HG03469 (cell line): ENCODE data around the gene MRPL33.

Source experiments
- ATAC-seq: cut with Tn5 transposase; IDR thresholded peaks from one replicate; pipeline ENCODE4 v1.9.1; 2021; ENCODE audit warnings: mild to moderate bottlenecking, moderate library complexity, moderate number of reproducible peaks; ENCODE audit not compliant: unreplicated experiment

The MRPL33 gene

DNA sequence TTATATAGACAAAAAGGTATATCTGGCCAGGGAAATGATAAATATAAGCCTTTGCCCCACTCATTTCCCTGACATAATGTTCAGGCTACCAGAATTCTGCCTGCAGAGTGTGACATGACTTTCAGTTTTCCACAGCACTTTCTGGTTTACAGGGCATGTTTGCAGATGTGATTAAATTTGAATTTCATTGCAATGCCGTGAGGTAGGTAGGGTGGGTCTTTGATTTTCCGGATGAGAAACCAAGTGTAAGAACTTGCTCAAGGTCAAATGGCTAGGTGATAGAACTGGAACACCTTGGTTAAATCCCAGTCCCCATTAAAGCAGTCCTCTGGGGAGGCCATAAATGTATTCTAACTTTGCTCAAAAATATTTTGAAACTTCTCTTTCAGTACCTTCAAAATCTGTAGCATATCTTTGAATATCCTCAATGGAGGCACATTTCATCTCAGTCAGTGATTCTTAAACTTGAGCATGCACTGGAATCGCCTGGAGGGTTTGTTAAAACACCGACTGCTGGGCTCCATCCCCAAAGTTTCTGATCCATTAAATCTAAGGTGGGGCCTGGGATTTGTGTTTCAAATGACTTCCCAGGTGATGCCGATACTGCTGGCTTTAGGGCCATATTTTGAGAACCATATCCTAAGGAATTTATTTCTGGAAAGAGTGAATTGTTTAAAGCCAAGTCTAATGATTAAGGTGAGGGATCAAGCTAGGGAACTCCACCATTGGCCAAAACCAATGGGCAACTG lies 35.0 kb downstream of the MRPL33 start:
- no peak for ATAC-seq

DNA sequence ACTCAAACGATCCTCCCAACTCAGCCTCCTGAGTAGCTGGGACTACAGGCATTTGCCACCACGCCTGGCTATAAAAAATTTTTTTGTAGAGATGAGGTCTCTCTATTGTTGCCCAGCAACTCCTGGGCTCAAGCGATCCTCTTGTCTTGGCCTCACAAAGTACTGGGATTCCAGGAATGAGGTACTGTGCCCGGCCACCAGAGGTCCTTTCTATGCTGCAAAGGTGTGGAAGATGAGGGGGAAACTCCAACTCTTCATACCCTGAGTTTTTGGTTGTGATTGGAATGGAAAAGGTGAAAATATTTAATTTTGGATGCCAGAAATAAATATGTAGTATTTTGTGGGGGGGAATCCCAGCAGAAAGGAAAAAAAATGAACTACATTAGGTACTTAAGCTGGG lies 36.0 kb downstream of the MRPL33 start:
- ATAC-seq, result no peak

DNA sequence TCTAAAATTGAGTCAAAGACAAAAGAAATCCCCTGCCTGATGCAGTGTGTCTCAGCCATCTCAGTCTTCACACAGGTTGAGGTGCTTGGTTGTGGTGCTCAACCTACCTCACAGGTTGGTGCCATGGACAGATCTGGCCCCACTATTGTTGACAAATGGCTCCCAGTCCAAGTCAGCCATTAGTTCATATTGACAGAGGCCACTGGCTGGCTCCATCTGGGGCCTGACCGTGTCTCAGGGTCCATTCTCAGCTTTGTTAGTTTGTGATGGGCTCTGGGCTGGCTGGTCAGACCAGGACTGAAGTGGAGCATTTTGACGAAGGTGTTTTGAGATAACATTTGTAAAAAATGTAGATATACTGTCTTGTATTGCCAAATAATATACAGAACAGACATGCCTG lies 36.9 kb downstream of the MRPL33 start:
- ATAC-seq, result no peak

DNA sequence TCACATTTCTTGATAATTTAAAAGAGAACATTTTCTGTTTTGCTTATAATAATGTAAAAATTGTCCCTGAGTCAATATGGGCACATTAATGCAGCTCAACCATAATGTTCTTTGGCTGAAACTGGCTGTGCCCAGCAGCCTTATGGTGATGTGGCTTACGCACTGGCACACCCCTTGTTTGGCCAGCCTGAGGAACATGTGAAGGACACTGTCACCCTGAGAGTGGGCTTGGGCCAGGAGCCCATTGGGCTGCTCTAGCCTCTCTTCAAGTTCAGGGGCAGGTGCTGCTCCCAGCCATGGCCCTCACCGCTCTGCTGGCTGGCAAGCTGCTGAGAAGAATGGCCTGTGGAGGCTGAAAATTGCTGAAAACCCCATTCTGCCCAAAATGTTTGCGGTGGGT lies 37.5 kb downstream of the MRPL33 start:
- no peak for ATAC-seq

DNA sequence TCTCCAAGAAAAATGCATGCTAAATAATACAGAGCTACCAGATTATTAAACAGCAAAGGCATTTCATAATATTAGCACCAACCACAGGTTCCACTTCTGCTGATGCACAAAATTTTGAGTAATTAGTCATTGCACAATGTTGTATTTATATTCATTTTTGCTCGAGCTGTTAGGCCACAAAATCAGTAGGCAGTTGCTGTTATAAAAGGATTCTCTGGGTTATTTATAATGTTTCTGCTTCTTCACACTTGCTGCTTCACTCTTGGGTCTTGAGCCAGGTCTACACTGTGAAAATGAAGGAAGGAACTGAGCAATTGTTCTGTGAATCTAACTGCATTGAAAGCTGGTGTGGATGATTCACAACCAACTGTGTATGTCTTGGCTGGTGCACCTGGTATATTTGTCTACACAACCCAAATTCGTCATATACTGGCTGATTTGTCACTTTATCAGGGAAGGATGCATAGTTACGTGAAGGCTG lies 38.3 kb downstream of the MRPL33 start:
- no peak for ATAC-seq

DNA sequence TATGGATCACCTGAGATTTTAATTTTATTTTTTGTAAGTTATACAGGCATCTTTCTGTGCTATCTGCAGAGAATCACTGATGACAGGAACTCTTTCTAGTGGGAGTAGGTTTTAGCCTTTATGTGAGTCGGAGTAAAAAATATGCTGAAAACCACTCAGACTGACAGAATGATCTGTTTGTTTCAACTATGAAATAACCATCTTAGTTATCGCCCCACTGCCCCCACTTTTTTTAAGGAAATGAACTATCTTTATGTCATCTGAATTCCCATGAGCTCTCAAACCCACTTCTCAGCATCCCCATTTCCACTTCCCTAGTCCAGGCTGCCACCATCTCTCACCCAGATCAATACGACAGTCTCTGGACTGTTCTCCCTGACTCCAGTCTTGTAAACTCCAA lies 38.9 kb downstream of the MRPL33 start:
- ATAC-seq, result no peak

DNA sequence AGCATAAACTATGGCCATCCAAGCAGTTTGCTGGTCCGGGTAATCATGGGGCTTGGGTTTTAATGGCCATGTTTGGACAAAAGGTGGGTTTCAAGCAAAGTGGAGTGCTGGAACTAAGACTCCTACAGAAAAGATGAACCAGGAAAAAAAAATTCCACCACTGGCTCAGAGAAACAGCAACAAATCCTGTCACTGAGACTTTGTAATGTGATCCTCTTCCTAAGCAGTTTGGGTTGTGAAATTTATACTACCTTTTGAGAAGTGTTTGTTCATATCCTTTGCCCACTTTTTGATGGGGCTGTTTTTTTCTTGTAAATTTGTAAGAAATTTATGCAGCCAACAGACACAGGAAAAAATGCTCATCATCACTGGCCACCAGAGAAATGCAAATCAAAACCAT lies 40.2 kb downstream of the MRPL33 start:
- ATAC-seq, result no peak

DNA sequence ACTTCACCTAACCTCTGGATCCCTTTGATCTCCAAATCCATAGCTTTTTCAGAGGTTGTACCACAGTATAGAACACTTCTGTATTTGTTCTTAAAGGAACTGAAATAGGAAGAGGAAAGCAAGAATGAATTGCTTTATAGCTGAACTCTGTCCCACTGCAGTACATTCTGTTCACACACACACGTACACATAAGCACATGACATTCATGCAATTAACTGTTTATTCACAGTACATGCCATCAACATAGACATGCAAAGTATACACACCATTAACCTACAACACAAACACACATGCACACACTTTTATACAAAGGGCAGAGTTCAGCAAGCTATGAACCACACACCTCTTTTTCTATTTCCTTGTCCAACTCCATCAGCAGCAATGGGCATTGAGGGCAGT lies 43.2 kb downstream of the MRPL33 start:
- ATAC-seq, result no peak

DNA sequence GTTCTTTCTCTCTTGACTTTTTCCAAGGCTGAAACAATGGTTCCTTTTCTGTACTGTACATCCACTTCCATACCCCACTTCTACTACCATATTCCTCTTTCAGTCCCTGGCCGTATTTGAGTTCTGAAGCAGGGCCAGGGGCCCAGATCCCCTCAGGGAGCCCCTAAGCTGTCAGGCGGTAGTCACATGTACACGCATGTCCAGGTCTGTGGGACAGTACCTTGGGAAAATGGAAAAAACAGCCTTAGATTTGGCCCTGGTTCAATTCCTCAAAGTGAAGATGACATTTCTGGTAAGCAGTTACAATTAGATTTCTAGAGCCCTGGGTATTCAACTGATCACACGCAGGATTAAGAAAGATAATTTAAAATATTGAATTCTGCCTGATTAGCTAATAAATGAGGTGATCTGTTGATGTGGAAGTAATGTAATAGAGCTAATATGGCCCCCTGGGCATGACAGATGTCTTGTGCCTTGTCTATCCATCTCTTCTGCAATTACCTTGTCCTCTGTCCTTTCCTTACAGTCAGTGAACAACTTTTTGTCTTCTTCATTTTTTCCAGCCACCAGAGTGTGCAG lies 44.4 kb downstream of the MRPL33 start:
- no peak for ATAC-seq

DNA sequence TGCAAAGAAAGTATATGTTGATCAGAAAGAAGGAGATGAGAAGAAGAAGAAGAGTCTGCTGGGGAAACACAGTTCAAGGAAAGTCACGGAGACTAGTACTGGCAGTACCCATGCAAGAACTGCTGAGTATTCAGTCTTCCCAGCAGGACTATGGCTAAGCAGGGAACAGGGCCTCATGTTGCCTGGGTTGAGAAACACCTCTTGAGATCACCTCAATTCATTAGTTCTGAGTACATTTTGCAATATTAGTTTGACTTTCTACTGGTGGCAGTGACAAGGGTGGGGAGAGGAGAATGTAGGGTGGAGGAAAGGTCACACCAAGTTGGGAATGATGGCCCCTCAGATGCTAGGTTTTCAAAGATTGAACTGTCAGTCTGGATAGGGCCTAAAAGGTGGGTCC lies 50.5 kb downstream of the MRPL33 start:
- no peak for ATAC-seq

DNA sequence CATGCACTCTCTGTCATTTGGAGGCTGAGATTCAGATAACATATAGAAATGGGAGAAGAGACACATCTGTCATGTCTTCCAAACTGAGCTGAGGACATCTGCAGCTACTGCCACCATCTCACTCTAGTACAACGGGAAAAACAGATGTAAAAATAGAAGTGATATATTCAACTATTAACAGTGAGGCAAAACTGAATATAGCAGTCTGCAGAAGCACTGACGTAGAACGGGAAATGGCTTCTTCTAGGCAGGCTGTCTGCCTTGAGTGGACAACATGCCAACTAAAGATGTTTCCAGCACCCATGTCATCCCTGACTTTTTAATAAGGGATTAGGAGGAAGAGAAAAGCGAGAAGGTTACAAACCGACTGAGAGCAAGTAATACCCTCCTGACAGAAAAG lies 51.6 kb downstream of the MRPL33 start:
- ATAC-seq, result no peak

DNA sequence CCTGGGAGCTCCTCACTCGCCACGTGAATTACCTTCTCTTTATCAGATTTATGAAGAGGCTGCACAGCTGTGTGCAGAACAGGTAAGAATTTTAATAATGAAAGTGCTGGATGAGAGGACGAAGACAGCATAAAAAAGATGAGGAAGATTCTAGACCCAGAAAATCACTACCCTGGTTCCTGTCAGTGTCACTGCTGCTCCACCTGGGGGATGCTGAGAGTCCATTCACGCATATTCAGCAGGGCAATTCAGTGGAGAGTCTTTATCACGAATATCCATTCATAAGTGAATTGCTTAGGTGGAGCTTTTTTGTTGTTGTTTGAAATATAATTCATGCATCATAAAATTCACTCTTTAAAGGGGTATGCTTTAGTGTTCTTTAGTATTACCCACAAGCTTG lies 52.0 kb downstream of the MRPL33 start:
- no peak for ATAC-seq

DNA sequence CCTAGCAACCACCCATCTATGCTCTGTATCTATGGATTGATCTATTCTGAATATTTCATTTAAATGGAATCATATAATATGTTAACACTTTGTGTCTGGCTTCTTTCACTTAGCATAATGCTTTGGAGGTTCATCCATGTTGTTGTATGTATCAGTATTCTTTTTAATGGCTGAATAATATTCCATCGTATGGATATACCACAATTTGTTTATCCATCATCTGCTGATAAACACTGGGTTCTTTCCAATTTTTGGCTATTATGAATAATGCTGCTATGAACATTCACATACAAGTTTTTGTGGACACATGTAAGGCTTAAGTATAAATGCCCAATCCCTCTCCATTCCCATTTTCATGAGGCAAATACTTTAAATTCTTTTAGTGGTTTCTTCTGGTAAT lies 52.9 kb downstream of the MRPL33 start:
- ATAC-seq, result no peak

DNA sequence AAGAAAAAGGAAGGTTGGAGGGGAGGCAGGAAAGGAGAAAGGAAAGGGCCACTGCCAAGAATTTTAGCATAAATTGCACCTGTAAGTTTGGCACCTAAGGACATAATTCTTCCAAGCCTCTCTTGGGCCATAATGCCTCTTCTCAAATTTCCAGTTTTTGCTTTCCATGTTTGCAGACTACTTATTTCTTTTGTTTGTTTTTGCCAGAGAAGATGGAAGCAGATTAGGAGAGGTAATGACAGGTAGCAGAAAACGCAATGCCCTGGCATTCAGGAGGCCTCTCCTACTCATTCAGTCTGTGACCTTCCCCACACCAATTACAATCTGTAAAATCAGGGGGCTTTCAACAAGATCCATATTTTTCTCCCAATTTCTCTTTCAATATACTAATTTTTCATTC lies 56.8 kb downstream of the MRPL33 start:
- no peak for ATAC-seq
